B cell (primary cell): ENCODE results near the gene PPP1R16B.

Experiments used
- EZH2 ChIP-seq: IDR thresholded peaks from 2 replicates; pipeline ENCODE4 v1.6.1; 2012; ENCODE audit warnings: borderline replicate concordance, low read depth, mild to moderate bottlenecking, moderate library complexity, low read length; ENCODE audit not compliant: insufficient read depth, poor library complexity, severe bottlenecking
- TF ChIP-seq, protein P1 (sequence below): fragments of 200-600 bp; IDR thresholded peaks from one replicate; pipeline ENCODE4 v1.8.0; 2022; ENCODE audit warnings: antibody characterized with exemption, mild to moderate bottlenecking

DNA sequence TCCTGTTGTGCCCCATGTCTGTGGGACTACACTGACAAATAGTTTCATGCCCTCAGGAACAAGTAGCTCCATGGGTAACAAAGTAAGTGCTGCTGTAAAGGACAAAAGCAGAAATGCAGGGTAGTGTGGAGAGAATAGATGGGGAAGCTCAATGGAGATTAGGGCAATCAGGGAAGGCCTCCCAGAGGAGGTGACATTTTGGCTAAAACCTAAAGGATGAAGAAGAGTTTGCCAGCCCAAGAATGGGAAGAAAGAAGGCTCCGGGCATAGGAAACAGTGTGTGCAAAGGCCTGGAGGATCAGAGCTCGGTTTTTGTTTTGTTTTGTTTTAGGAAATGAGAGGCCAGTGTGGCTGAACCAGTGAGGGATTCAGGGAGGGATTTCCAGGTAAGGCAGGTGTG is 77.1 kb downstream of the PPP1R16B start:
- TF ChIP-seq, protein P1, sequence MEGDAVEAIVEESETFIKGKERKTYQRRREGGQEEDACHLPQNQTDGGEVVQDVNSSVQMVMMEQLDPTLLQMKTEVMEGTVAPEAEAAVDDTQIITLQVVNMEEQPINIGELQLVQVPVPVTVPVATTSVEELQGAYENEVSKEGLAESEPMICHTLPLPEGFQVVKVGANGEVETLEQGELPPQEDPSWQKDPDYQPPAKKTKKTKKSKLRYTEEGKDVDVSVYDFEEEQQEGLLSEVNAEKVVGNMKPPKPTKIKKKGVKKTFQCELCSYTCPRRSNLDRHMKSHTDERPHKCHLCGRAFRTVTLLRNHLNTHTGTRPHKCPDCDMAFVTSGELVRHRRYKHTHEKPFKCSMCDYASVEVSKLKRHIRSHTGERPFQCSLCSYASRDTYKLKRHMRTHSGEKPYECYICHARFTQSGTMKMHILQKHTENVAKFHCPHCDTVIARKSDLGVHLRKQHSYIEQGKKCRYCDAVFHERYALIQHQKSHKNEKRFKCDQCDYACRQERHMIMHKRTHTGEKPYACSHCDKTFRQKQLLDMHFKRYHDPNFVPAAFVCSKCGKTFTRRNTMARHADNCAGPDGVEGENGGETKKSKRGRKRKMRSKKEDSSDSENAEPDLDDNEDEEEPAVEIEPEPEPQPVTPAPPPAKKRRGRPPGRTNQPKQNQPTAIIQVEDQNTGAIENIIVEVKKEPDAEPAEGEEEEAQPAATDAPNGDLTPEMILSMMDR: no peak
- TF ChIP-seq EZH2: no peak
